GM23338 (cell line): ENCODE results near the gene GP2.

Source experiments
- CTCF ChIP-seq, 2 experiments: fragments of 200-600 bp in 1 of 2; sonication (generic) in 1 of 2; conservative IDR thresholded peaks; 2 replicates each; pipeline versions ENCODE4 v1.5.1 to v1.6.1; 2016 to 2017; ENCODE audit warnings: antibody characterized with exemption in 2 of 2, low read depth in 2 of 2, mild to moderate bottlenecking in 2 of 2, moderate library complexity in 1 of 2
- EZH2 ChIP-seq: fragments of 200-600 bp; sonication (generic); IDR thresholded peaks from one replicate; pipeline ENCODE4 v1.8.0; 2017; ENCODE audit warnings: antibody characterized with exemption, mild to moderate bottlenecking, low read depth; ENCODE audit not compliant: unreplicated experiment
- JUNB ChIP-seq: IDR thresholded peaks from one replicate; pipeline ENCODE4 v1.6.1; 2016; ENCODE audit warnings: antibody characterized with exemption; ENCODE audit not compliant: unreplicated experiment
- NANOG ChIP-seq: IDR thresholded peaks from 2 replicates; pipeline ENCODE4 v1.6.1; 2016; ENCODE audit warnings: antibody characterized with exemption, borderline replicate concordance
- POLR2AphosphoS5 ChIP-seq: IDR thresholded peaks from 2 replicates; pipeline ENCODE4 v1.6.1; 2016; ENCODE audit warnings: antibody characterized with exemption, low read depth

GRCh38 chr16:20372701-20373100, 45.4 kb upstream of the GP2 start:
- no peak for TF ChIP-seq JUNB
- TF ChIP-seq CTCF (conservative IDR thresholded peaks at IDR 0.05; ENCODE audit: low read depth in 2 of 2): no peak
- no peak for TF ChIP-seq EZH2
- TF ChIP-seq POLR2AphosphoS5: no peak
- TF ChIP-seq NANOG: no peak
